Measurements from ENCODE around the gene TBRG4.

The TBRG4 gene

DNA sequence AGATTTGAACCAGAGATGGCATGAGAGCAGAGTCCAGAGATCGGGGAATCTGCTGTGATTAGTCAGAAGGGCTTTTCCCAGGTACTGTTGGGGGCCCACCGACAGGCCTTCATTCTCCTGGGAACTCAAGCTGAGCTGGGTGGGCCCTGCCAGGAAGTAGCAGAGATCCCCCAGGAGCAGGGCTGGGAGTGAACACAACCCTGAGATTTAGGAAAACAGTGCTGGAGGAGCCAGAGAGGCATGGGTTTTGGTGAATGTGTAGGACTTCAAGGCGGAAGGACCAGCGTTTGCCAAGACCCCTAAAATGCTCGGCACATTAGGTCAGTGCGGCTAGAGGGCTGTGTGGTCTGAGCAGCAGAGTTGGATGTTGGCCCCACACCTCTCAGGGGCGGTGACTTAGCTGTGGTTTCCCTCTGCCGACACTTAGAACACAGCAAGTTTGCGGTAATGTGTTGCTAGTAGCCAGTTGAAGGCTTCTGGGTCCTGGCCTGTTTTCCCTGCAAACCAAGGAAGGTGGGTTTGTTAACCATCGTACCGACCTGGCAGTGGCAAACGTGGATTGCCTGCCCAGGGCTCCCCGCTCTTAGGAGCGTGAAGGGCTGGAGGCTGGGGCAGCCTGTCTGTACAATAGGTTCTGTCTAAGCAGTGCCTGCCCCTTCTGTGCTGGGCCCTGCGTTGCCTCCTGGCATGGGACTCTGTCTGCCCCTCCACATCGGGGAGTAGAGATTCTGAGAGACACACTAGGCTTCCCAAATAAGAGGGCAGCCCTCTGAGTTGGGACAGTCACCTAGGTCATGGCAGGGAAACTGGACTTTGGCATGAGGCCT, 36.8 kb downstream of the TBRG4 start:
- DNase-seq (ENCODE audit: low read depth in 2 of 2), result no peak

DNA sequence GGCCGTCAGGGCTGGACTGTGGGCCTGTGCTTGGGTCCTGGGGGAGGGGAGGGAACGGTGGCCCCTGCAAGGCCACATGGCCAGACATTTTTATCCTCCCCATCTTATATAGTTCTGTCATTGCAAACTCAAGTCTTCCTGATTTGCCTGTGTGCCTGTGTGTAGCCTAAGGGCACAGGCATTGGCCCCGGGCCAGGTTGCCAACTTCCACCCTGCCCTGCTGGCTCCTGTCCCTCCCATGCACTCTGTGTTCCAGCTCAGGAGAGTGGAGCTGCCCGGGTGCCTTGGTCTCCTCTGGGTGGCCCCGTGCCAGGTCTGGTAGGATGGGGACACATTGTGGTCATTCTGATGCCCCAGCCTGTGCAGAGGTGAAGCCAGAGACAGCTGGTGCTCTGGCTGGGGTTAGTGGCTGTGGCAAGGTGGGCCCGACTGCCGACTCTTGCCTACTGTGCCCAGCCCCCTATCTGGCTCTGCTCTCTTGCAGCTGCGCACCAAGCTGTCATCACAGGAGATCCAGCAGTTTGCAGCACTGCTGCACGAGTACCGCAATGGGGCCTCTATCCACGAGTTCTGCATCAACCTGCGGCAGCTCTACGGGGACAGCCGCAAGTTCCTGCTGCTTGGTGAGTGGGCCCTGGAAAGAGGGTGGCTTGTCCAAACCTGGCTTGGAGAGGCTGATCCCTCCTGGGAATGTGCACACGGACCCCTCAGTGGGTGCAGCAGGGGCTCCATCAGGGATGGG, 37.5 kb downstream of the TBRG4 start:
- DNase-seq (ENCODE audit: low read depth in 2 of 2), result no peak

GRCh38 chr7:45073031-45073785, 38.3 kb downstream of the TBRG4 start:
- DNase-seq (ENCODE audit: low read depth in 2 of 2), result no peak

- DNase-seq (ENCODE audit: low read depth in 2 of 2), result no peak
Measured at GRCh38 chr7:45072131-45073030, 39.1 kb downstream of the TBRG4 start.

DNA sequence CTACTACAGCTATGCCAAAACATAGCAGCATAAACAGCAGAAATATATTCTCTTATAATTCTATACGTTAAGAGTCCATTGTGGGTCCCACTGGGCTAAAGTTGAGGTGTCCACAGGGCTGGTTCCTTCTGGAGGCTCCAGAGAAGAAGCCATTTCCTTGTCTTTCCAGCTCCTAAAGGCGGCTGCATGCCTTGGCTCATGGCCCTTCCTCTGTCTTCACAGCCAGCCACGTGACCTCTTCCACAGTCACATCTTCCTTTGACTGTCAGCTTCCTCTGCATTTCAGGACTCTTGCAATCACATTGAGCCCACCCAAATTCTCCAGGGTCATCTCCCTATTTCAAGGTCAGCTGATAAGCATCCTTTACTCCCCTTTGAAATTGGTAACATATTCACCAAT, 40.0 kb downstream of the TBRG4 start:
- no peak for DNase-seq (ENCODE audit: low read depth in 2 of 2)

DNA sequence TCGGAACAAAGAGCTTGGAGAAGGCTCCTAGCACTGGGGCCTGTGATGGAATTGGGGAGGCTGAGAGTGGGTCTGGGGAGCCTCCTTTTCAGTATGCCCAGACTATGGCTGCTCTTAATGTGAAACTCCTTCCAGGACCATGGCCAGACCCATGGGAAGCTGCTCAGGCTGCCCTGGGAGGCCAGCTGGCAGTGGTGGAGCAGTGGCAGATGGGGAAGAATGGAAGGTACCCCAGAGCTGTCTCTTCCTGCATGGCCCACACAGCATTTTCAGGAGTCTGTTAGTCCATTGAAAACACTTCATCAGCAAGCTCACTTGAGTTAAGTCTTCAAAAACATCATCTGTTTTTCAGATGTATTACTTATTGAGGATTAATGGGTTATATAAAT, 41.2 kb downstream of the TBRG4 start:
- no peak for DNase-seq (ENCODE audit: low read depth in 2 of 2)

- DNase-seq (ENCODE audit: low read depth in 2 of 2), result no peak
Measured at GRCh38 chr7:45069444-45070253, 41.8 kb downstream of the TBRG4 start.

- DNase-seq (ENCODE audit: low read depth in 2 of 2), result no peak
Measured at GRCh38 chr7:45068236-45069023, 43.1 kb downstream of the TBRG4 start.

- no peak for DNase-seq (ENCODE audit: low read depth in 2 of 2)
Measured at GRCh38 chr7:45067582-45067981, 43.9 kb downstream of the TBRG4 start.

DNA sequence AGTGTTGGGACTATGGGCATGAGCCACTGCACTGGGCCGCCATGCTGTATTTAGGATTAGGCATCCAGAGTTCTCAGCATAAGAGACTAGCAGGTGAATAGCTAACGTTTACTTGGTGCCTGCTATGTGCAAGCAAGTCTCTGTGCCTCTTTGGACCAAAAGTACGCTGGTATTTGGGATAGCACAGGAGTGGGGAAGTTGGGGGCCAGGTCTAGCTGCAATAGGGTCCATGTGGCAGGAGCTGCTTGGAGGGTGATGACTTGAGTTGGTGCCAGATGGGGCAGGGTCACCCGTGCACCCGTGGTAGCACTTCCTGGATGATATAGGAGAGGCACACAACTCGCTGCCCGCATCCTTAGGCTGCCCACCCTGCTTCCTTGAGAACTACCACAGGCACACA, 45.1 kb downstream of the TBRG4 start:
- DNase-seq (ENCODE audit: low read depth in 2 of 2), result no peak

DNA sequence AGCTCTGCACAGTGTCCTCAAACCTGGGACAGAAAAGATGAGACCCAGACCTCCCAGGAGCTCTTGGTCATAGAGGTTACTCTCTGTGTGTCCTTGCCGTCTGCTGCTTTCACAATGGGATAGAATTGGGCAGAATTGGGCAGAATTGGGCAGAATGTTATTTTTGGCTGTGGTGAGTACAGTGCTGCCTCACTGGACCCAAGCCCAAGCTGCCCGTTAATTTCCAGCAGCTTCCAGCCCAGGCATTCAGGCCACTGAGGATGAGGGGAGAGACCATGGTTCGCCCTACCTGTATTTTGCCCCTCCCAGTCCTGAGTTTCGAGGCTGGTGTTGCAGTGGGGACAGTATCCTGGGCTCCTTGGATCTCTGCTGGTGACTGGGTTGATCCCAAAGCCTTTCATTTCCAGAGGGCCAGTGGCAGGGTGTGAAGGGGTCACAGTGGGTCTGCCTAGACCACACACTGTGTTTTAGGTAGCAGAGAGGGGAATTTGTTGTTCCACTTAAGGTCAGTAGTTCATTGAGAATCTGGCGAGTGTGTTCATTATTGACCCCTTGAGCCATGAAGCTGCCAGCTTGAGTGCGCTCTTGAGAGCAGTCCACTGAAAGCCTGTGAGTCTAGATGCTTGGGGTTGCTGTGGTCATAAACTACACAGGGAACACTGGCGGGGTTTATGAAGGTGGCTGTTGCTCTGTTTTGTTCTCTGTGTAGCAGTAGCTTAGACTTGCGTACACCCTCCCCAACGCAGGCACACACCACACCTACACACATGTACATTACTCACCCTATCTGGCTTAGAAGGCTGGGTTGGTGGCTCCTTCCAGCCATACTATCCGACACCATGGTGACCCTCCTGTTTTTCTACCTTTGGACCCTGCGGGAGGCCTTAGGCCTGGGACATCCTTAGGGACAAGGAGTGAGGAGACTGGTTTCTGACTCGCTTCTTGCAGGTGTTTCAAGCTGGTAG, 46.2 kb downstream of the TBRG4 start:
- no peak for DNase-seq (ENCODE audit: low read depth in 2 of 2)

DNA sequence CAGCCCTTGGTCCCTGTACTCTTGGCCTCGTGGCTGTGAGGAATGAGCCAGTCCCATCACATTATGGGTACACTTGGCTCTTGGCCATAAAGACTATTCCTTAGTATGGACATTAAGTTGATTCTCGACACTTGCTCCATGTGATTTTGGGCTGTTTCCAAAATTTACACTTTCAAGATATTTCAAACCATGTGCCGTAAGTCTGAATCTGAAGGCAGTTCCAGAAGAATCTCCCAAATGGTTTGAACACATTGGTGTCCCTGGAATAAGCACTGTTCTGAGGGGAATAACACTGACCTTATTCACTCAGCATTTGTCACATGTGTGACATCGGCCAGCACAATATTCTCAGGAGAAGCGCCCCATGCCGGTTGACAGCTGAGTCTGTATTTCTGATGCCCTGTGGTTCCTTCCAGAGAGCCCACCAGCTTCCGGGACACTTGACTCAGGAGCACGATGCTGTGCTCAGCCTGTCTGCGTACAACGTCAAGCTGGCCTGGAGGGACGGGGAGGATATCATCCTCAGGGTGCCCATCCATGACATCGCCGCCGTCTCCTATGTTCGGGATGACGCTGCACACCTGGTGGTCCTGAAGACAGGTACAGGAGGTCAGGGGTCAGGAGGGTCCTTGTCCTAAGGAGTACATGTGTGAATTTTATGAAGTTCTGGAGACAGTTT, 47.3 kb downstream of the TBRG4 start:
- no peak for DNase-seq (ENCODE audit: low read depth in 2 of 2)

- no peak for DNase-seq (ENCODE audit: low read depth in 2 of 2)
Measured at GRCh38 chr7:45061806-45062425, 49.6 kb downstream of the TBRG4 start.

DNA sequence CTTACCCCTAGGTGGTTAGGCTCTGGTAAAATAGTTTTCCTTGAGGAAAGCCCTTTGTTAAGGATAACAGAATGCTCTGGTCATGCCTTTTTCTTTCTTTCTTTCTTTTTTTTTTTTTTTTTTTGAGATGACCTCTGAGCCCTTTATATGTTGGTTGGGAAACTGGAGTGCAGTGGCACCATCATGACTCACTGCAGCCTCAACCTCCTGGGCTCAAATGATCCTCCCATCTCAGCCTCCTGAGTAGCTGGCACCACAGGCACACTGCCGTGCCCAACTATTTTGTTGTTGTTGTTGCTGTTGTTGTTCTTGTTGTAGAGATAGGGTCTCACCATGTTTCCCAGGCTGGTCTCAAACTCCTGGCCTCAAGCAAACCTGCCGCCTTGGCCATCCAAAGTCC, 50.1 kb downstream of the TBRG4 start:
- no peak for DNase-seq (ENCODE audit: low read depth in 2 of 2)

GRCh38 chr7:45060295-45060694, 51.2 kb downstream of the TBRG4 start:
- no peak for DNase-seq (ENCODE audit: low read depth in 2 of 2)

- DNase-seq (ENCODE audit: low read depth in 2 of 2), result no peak
Measured at GRCh38 chr7:45057878-45058277, 53.6 kb downstream of the TBRG4 start.

DNA sequence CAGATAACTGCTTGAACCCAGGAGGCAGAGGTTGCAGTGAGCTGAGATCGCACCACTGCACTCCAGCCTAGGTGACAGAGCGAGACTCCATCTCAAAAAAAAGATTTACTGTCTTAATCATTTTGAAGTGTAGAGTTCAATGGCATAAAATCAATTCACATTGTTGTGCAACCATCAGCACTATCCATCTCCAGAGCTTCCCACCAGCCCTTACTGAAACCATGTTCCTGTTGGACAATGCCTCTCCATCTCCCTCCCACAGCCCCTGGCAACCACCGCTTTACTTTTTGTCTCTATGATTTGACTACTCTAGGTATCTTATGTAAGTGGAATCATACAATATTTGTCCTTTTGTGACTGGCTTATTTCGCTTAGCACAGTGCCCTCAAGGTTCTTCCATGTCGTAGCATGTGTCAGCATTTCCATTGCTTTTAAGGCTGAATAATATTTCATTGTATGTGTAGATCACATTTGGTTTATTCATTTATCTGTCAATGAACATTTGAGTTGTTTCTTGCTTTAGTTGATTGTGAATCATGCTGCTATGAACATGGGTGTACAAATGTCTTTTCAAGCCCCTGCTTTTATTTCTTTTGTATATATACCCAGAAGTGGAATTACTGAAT, 55.8 kb downstream of the TBRG4 start:
- DNase-seq (ENCODE audit: low read depth in 2 of 2), result no peak
